NOMO-1 treated with DMSO at 0.1 percent for 48 hours (cell line): ENCODE data around the gene ZNHIT1.
"Not testable (repeated sequence)": the region's sequence is repeated elsewhere in the genome, so short reads cannot be mapped to it uniquely, and the experiment has no call there.

Experiments used
- DNase-seq: peaks from one replicate; lab custom pipeline; 2025; ENCODE audit not compliant: unreplicated experiment; lab: John Stamatoyannopoulos, UW

ZNHIT1 gene

GRCh38 chr7:101186844-101187428, 31.0 kb upstream of the ZNHIT1 start:
- peak; percentile 98 for DNase-seq

GRCh38 chr7:101189109-101189508, 28.9 kb upstream of the ZNHIT1 start:
- no peak for DNase-seq

GRCh38 chr7:101195884-101196283, 22.1 kb upstream of the ZNHIT1 start:
- DNase-seq: no peak

- DNase-seq: no peak
These were observed 20.0 kb upstream of the ZNHIT1 start for GRCh38 chr7:101197991-101198390.

GRCh38 chr7:101198476-101198875, 19.5 kb upstream of the ZNHIT1 start:
- DNase-seq: no peak

- not testable (repeated sequence) for DNase-seq
These were observed 18.4 kb upstream of the ZNHIT1 start for GRCh38 chr7:101199522-101199921.

GRCh38 chr7:101200504-101200861, 17.5 kb upstream of the ZNHIT1 start:
- DNase-seq: no peak

GRCh38 chr7:101200862-101201599, 16.9 kb upstream of the ZNHIT1 start, which contains the start of gene MOGAT3:
Gene MOGAT3, minus strand, starts transcription at chr7:101201036. Its CDS starts 182 bp downstream, at chr7:101200854.
- no peak for DNase-seq

GRCh38 chr7:101201695-101202602, 16.0 kb upstream of the ZNHIT1 start:
- DNase-seq: no peak

GRCh38 chr7:101202603-101202918, 15.4 kb upstream of the ZNHIT1 start:
- no peak for DNase-seq

GRCh38 chr7:101203740-101204738, 13.9 kb upstream of the ZNHIT1 start:
- peak; percentile 88 for DNase-seq

GRCh38 chr7:101205901-101206664, 11.9 kb upstream of the ZNHIT1 start:
- no peak for DNase-seq

GRCh38 chr7:101206665-101207042, 11.3 kb upstream of the ZNHIT1 start:
- DNase-seq: no peak

GRCh38 chr7:101207459-101207858, 10.5 kb upstream of the ZNHIT1 start:
- DNase-seq: no peak

- DNase-seq: no peak
These were observed 9.2 kb upstream of the ZNHIT1 start for GRCh38 chr7:101208794-101209193.

- DNase-seq: no peak
These were observed 7.8 kb upstream of the ZNHIT1 start for GRCh38 chr7:101210143-101210542.

- no peak for DNase-seq
These were observed 6.5 kb upstream of the ZNHIT1 start for GRCh38 chr7:101211501-101211900.

- DNase-seq: no peak
These were observed 6.0 kb upstream of the ZNHIT1 start for GRCh38 chr7:101212014-101212413.

GRCh38 chr7:101216001-101216859, 1.7 kb upstream of the ZNHIT1 start:
- peak; percentile 22 for DNase-seq
